Lower leg skin (tissue), 3 donors: Measurements from ENCODE around the gene PIGN.

Source experiments
- CTCF ChIP-seq, 3 donors: fragments of 450-650 bp; IDR thresholded peaks; one replicate each; pipeline ENCODE4 v1.5.1; 2016; ENCODE audit warnings: antibody characterized with exemption in 3 of 3, mild to moderate bottlenecking in 3 of 3, moderate library complexity in 2 of 3
- POLR2A ChIP-seq, 2 donors: fragments of 450-650 bp; IDR thresholded peaks; one replicate each; pipeline ENCODE4 v1.6.1; 2016 to 2017; ENCODE audit warnings: antibody characterized with exemption in 2 of 2, mild to moderate bottlenecking in 1 of 2, moderate library complexity in 1 of 2

GRCh38 chr18:62144338-62144737 lies 42.5 kb downstream of the PIGN start:
- TF ChIP-seq CTCF (IDR thresholded peaks at IDR 0.05) (no peak), POLR2A (IDR thresholded peaks at IDR 0.05) (no peak)
